H1 (cell line): ENCODE data around the gene ZNF286A. TPM values are rescaled to one million over a fixed set of nuclear protein-coding genes. Genes with fewer than 3 reads are reported as not detected.

ENCODE experiments used
- CTCF ChIA-PET: fragments of 300-600 bp; sonication (Branson Sonifier 250); formaldehyde crosslinking; loops from one replicate; lab custom pipeline; 2021; ENCODE audit not compliant: partially characterized antibody; lab: Charles Lee
- POLR2A ChIA-PET: fragments of 300-600 bp; sonication (Branson Sonifier 250); formaldehyde crosslinking; loops from one replicate; lab custom pipeline; 2021; ENCODE audit warnings: inconsistent platforms; ENCODE audit not compliant: partially characterized antibody; lab: Charles Lee
- DNase-seq, 2 experiments: peaks; one replicate each; pipeline versions ENCODE4 v3.0.0 to v3.0.0-alpha.2; 2010 to 2022; ENCODE audit warnings: low spot score in 2 of 2, low read depth in 1 of 2, mixed read lengths in 1 of 2
- FAIRE-seq: peaks from 2 replicates; lab custom pipeline; 2011; peaks lifted over from hg19 to GRCh38; lab: Jason Lieb, UNC
- H2AFZ ChIP-seq: 2 replicates; pipeline ENCODE4 v1.8.1; 2012; ENCODE audit warnings: low read length, inconsistent platforms
- H2AK5ac ChIP-seq: 2 replicates; pipeline ENCODE4 v1.6.1; 2013; ENCODE audit warnings: low read depth, low read length
- H2BK120ac ChIP-seq: replicated peaks from 2 replicates; pipeline ENCODE3; 2013; ENCODE audit warnings: low read depth, low read length, inconsistent platforms
- H2BK12ac ChIP-seq: 2 replicates; pipeline ENCODE4 v1.6.1; 2013; ENCODE audit warnings: low read depth, low read length
- H2BK15ac ChIP-seq: 2 replicates; pipeline ENCODE4 v1.6.1; 2013; ENCODE audit warnings: low read length
- H2BK20ac ChIP-seq: 2 replicates; pipeline ENCODE4 v1.6.1; 2013; ENCODE audit warnings: low read length
- H2BK5ac ChIP-seq: 2 replicates; pipeline ENCODE4 v1.6.1; 2013; ENCODE audit warnings: low read depth, low read length
- H3K14ac ChIP-seq: 2 replicates; pipeline ENCODE4 v1.6.1; 2013; ENCODE audit warnings: inconsistent platforms; ENCODE audit not compliant: insufficient read length
- H3K18ac ChIP-seq: 2 replicates; pipeline ENCODE4 v1.6.1; 2013; ENCODE audit warnings: low read length; ENCODE audit errors: extremely low read depth
- H3K23ac ChIP-seq: 2 replicates; pipeline ENCODE4 v1.6.1; 2013; ENCODE audit warnings: inconsistent platforms; ENCODE audit not compliant: insufficient read length
- H3K23me2 ChIP-seq: 2 replicates; pipeline ENCODE4 v1.6.1; 2013; ENCODE audit warnings: low read depth, low read length
- H3K27ac ChIP-seq: 2 replicates; pipeline ENCODE4 v1.6.1; 2011; ENCODE audit warnings: low read depth, low read length, inconsistent platforms
- H3K27me3 ChIP-seq, 4 experiments: replicated peaks in 1 of 4; 1 replicate in 1 of 4; 2 replicates in 3 of 4; pipeline versions ENCODE4 v1.6.1 to v1.8.1; 2011 to 2013; ENCODE audit warnings: low read length in 3 of 4, mild to moderate bottlenecking in 3 of 4, inconsistent platforms in 2 of 4, mixed read lengths in 2 of 4, moderate library complexity in 1 of 4; ENCODE audit not compliant: control insufficient read depth in 3 of 4, insufficient read depth in 3 of 4; ENCODE audit errors: extremely low read depth in 1 of 4
- H3K36me3 ChIP-seq, 4 experiments: 2 replicates each; pipeline versions ENCODE4 v1.6.1 to v1.8.1; 2011 to 2013; ENCODE audit warnings: mild to moderate bottlenecking in 4 of 4, low read length in 3 of 4, moderate library complexity in 2 of 4, control low read depth in 1 of 4, inconsistent platforms in 1 of 4; ENCODE audit not compliant: insufficient read depth in 4 of 4, control insufficient read depth in 2 of 4
- H3K4ac ChIP-seq: replicated peaks from 2 replicates; pipeline ENCODE3; 2013; ENCODE audit warnings: low read length, low read depth, mixed read lengths, inconsistent platforms; ENCODE audit not compliant: insufficient read length
- H3K4me1 ChIP-seq, 4 experiments: replicated peaks in 1 of 4; 1 replicate in 1 of 4; 2 replicates in 3 of 4; pipeline versions ENCODE4 v1.6.1 to v1.8.1; 2011 to 2013; ENCODE audit warnings: low read length in 3 of 4, inconsistent platforms in 2 of 4, mixed read lengths in 1 of 4; ENCODE audit not compliant: insufficient read depth in 4 of 4, control insufficient read depth in 3 of 4
- H3K4me2 ChIP-seq, 2 experiments: 2 replicates each; pipeline versions ENCODE4 v1.6.1 to v1.8.1; 2011 to 2013; ENCODE audit warnings: low read depth in 2 of 2, low read length in 2 of 2, control low read depth in 1 of 2, inconsistent platforms in 1 of 2, mild to moderate bottlenecking in 1 of 2; ENCODE audit not compliant: insufficient read depth in 1 of 2
- H3K4me3 ChIP-seq, 4 experiments: fragments of 200-600, 300-600 bp in 1 of 4; sonication (generic), shearing (Covaris generic), sonication (Bioruptor Twin) in 1 of 4; 2 replicates each; pipeline versions ENCODE4 v1.5.1 to v1.8.1; 2011 to 2016; ENCODE audit warnings: low read length in 4 of 4, low read depth in 3 of 4, control low read depth in 2 of 4, inconsistent platforms in 2 of 4, mild to moderate bottlenecking in 2 of 4, mixed read lengths in 1 of 4, moderate library complexity in 1 of 4; ENCODE audit not compliant: insufficient read depth in 2 of 4; ENCODE audit errors: extremely low read depth in 1 of 4
- H3K56ac ChIP-seq: replicated peaks from 2 replicates; pipeline ENCODE3; 2013; ENCODE audit warnings: low read depth, mild to moderate bottlenecking, mixed read lengths, low read length, inconsistent platforms; ENCODE audit not compliant: insufficient read length
- H3K79me1 ChIP-seq: 2 replicates; pipeline ENCODE4 v1.6.1; 2013; ENCODE audit warnings: low read depth, low read length, control low read depth
- H3K79me2 ChIP-seq, 2 experiments: 2 replicates each; pipeline versions ENCODE4 v1.6.1 to v1.8.1; 2012 to 2013; ENCODE audit warnings: low read length in 2 of 2, mild to moderate bottlenecking in 2 of 2, inconsistent platforms in 1 of 2; ENCODE audit not compliant: insufficient read depth in 2 of 2, control insufficient read depth in 1 of 2
- H3K9ac ChIP-seq, 4 experiments: replicated peaks in 1 of 4; 1 replicate in 1 of 4; 2 replicates in 3 of 4; pipeline versions ENCODE4 v1.6.1 to v1.8.1; 2011 to 2013; ENCODE audit warnings: low read depth in 3 of 4, low read length in 3 of 4, control low read depth in 2 of 4, mild to moderate bottlenecking in 2 of 4, moderate library complexity in 2 of 4, inconsistent platforms in 1 of 4; ENCODE audit errors: extremely low read depth in 1 of 4
- H3K9me3 ChIP-seq, 2 experiments: 2 replicates each; pipeline versions ENCODE4 v1.6.1 to v1.8.1; 2012 to 2013; ENCODE audit warnings: mild to moderate bottlenecking in 2 of 2, moderate library complexity in 2 of 2, control low read depth in 1 of 2, inconsistent platforms in 1 of 2, low read depth in 1 of 2, low read length in 1 of 2, mixed read lengths in 1 of 2; ENCODE audit not compliant: insufficient read depth in 2 of 2
- H4K20me1 ChIP-seq, 2 experiments: replicated peaks in 1 of 2; 2 replicates each; pipeline versions ENCODE3 to v1.8.1; 2011 to 2013; ENCODE audit warnings: inconsistent platforms in 2 of 2, low read length in 2 of 2, mild to moderate bottlenecking in 1 of 2; ENCODE audit not compliant: insufficient read depth in 2 of 2, control insufficient read depth in 1 of 2
- H4K5ac ChIP-seq: 2 replicates; pipeline ENCODE4 v1.6.1; 2013; ENCODE audit warnings: low read length, low read depth, mixed read lengths, inconsistent platforms; ENCODE audit not compliant: insufficient read length
- H4K8ac ChIP-seq: 2 replicates; pipeline ENCODE4 v1.8.0; 2013; ENCODE audit warnings: mild to moderate bottlenecking, moderate library complexity, low read length, inconsistent platforms; ENCODE audit not compliant: insufficient read depth; ENCODE audit errors: extremely low read depth
- H4K91ac ChIP-seq: replicated peaks from 2 replicates; pipeline ENCODE3; 2013; ENCODE audit warnings: low read length, mixed read lengths, inconsistent platforms; ENCODE audit not compliant: insufficient read length
- ASH2L ChIP-seq: fragments of 200-600, 300-600 bp; sonication (generic); IDR thresholded peaks from one replicate; pipeline ENCODE4 v1.7.1; 2017; ENCODE audit warnings: low read length
- CBX8 ChIP-seq: fragments of 300-800, 300-1000 bp; sonication (generic); IDR thresholded peaks from 2 replicates; pipeline ENCODE4 v1.7.1; 2016; ENCODE audit warnings: low read depth, low read length, borderline replicate concordance
- CEBPB ChIP-seq: IDR thresholded peaks from 2 replicates; pipeline ENCODE4 v1.6.1; 2012; ENCODE audit warnings: low read depth, low read length
- CHD2 ChIP-seq: IDR thresholded peaks from 2 replicates; pipeline ENCODE4 v1.6.1; 2012; ENCODE audit warnings: low read length, improper control_type of control experiment
- EP300 ChIP-seq, 2 experiments: IDR thresholded peaks; 1 replicate in 1 of 2; 2 replicates in 1 of 2; pipeline ENCODE4 v1.6.1; 2011 to 2012; ENCODE audit warnings: low read depth in 2 of 2, low read length in 2 of 2, mild to moderate bottlenecking in 2 of 2, borderline replicate concordance in 1 of 2, inconsistent platforms in 1 of 2, moderate library complexity in 1 of 2
- POLR2A ChIP-seq, 2 experiments: IDR thresholded peaks; 1 replicate in 1 of 2; 2 replicates in 1 of 2; pipeline ENCODE4 v1.6.1; 2011; ENCODE audit warnings: low read depth in 2 of 2, low read length in 2 of 2, mild to moderate bottlenecking in 2 of 2; ENCODE audit errors: control extremely low read depth in 1 of 2
- POU5F1 ChIP-seq: IDR thresholded peaks from 2 replicates; pipeline ENCODE4 v1.6.1; 2011; ENCODE audit warnings: low read depth, mild to moderate bottlenecking, low read length, moderate library complexity
- SIN3A ChIP-seq, 2 experiments: IDR thresholded peaks in 1 of 2; conservative IDR thresholded peaks in 1 of 2; 2 replicates each; pipeline ENCODE4 v1.6.1; 2011 to 2012; ENCODE audit warnings: low read length in 2 of 2, improper control_type of control experiment in 1 of 2, low read depth in 1 of 2, mild to moderate bottlenecking in 1 of 2
- SIRT6 ChIP-seq: IDR thresholded peaks from one replicate; pipeline ENCODE4 v1.7.1; 2012; ENCODE audit warnings: low read length, inconsistent platforms
- SP1 ChIP-seq: IDR thresholded peaks from 2 replicates; pipeline ENCODE4 v1.6.1; 2011; ENCODE audit warnings: low read depth, low read length
- SP2 ChIP-seq: IDR thresholded peaks from 2 replicates; pipeline ENCODE4 v1.6.1; 2012; ENCODE audit warnings: mild to moderate bottlenecking, low read length, inconsistent platforms
- TAF1 ChIP-seq: IDR thresholded peaks from 2 replicates; pipeline ENCODE4 v1.6.1; 2011; ENCODE audit warnings: mild to moderate bottlenecking, low read depth, low read length
- TBP ChIP-seq: IDR thresholded peaks from 2 replicates; pipeline ENCODE4 v1.6.1; 2011; ENCODE audit warnings: low read depth, low read length, improper control_type of control experiment
- YY1 ChIP-seq: IDR thresholded peaks from 2 replicates; pipeline ENCODE4 v1.6.1; 2011; ENCODE audit warnings: low read depth, mild to moderate bottlenecking, low read length
- WGBS, 2 experiments: shearing (Covaris generic) in 1 of 2; methylation state at CpG; one replicate each; pipeline versions ENCODE4 v1.1.6 to v1.1.7; 2013 to 2015; ENCODE audit warnings: low lambda C conversion rate in 2 of 2, mixed read lengths in 2 of 2, inconsistent platforms in 1 of 2, low coverage in 1 of 2, missing lambda C conversion rate in 1 of 2; ENCODE audit not compliant: insufficient replicate concordance in 2 of 2, insufficient coverage in 1 of 2, insufficient read length in 1 of 2; ENCODE audit errors: extremely low coverage in 1 of 2, missing lambda C conversion rate in 1 of 2; 5-methylcytosine and 5-hydroxymethylcytosine counted together
- polyA plus RNA-seq, 7 experiments: library from polyadenylated mRNA; depleted of rRNA in 3 of 7; stranded (reverse) in 5 of 7; unstranded in 2 of 7; fragments of >200 nt in 5 of 7; fragments of 200-250 nt in 2 of 7; gene quantifications; 1 replicate in 5 of 7; 2 replicates in 1 of 7; 4 replicates in 1 of 7; pipeline versions ENCODE4 v1.2.1 to v1.2.3, GENCODE V29; 2011 to 2013; ENCODE audit warnings: missing spikeins in 2 of 7, mixed read lengths in 2 of 7
- total RNA-seq: library from RNA; stranded (reverse); fragmentation: NEBNext Ultra II Directional; extraction: Animal tissue kit (Norgen Biotek cat#: 25700); gene quantifications from 2 replicates; pipeline ENCODE4 v1.2.1, GENCODE V29; 2021
- TF ChIP-seq, protein P1 (sequence below): IDR thresholded peaks from 2 replicates; pipeline ENCODE4 v1.6.1; 2012; ENCODE audit warnings: low read length, inconsistent platforms

Gene ZNF286A
- total and polyA plus RNA-seq, 2 of the 8 experiments (the other 6 are each of a cell fraction or from before 2014, with no cell fraction given) = 18.2 to 100.0 TPM

DNA sequence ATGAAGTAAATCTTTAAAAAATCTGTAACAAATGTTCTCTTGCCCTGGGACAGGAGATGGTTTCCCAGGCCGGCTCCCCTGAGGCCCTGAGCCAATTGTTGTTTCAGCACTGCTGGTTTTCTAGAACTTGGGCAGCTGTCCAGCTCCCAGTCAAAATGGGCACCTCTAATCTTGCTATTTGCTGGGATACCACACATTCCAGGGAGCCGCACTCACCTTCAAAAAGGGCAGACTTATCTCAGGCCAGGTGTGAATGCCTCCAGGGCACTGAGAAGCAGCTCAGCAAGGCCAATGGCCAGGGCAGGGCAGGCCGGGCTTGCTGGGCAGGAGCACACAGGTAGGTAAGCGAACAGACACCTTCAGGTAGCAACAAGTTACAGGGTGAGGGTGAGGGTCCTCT is 39.9 kb upstream of the ZNF286A start:
- no peak overlapping the region for H3K23ac ChIP-seq
- H2BK12ac ChIP-seq = no peak overlapping the region
- DNase-seq (no peak), FAIRE-seq (no peak)
- no peaks in the 10 kb centered on the region for H3K9me3 ChIP-seq
- H3K79me1 ChIP-seq = no peaks in the 10 kb centered on the region
- H3K27ac ChIP-seq = no peak overlapping the region
- H2AK5ac ChIP-seq = no peak overlapping the region
- no peak overlapping the region for H3K4me3 ChIP-seq
- no peak overlapping the region for H3K14ac ChIP-seq
- ChIA-PET POLR2A (no interaction called here), CTCF (interaction anchor here (0.8 to 2.2 kb wide), 2 partner anchors 8 to 11 kb away, joined by 3 to 8 read pairs; no protein-coding TSS in a partner anchor)
- H2BK15ac ChIP-seq = no peak overlapping the region
- H3K4me2 ChIP-seq = no peak overlapping the region
- peaks cover 0 to 2% (median 0%) of the 10 kb centered on the region in 4 experiments; a peak in 1 of 7 replicates for H3K4me1 ChIP-seq
- peaks cover 0 to 13% (median 8%) of the 10 kb centered on the region in 4 experiments; a peak in 5 of 8 replicates for H3K36me3 ChIP-seq
- no peak overlapping the region for H2BK5ac ChIP-seq
- no peaks in the 10 kb centered on the region for H4K20me1 ChIP-seq
- H4K8ac ChIP-seq = no peak overlapping the region
- no peak overlapping the region for H2AFZ ChIP-seq
- no peaks in the 10 kb centered on the region for H3K79me2 ChIP-seq
- no peak overlapping the region for H3K56ac ChIP-seq
- no peak overlapping the region for H2BK120ac ChIP-seq
- H3K18ac ChIP-seq = no peak overlapping the region
- H3K4ac ChIP-seq = no peak overlapping the region
- no peaks in the 10 kb centered on the region for H3K23me2 ChIP-seq
- H2BK20ac ChIP-seq = no peak overlapping the region
- no peak overlapping the region for H4K91ac ChIP-seq
- no peaks in the 10 kb centered on the region for H3K27me3 ChIP-seq
- 87% methylated on average over 4 of the region's 4 CpGs; no CpG with 5 or more reads in 1 of the 2 experiments for WGBS, 2 experiments
- no peak overlapping the region for H4K5ac ChIP-seq
- H3K9ac ChIP-seq = no peak overlapping the region
- TF ChIP-seq SIRT6 = no peak
- TF ChIP-seq CHD2 = no peak
- no peak for TF ChIP-seq SIN3A (conservative IDR thresholded peaks at IDR 0.05 in 1 of 2, IDR thresholded peaks at IDR 0.05 in 1 of 2; ENCODE audit: low read depth in 1 of 2, low read length in 2 of 2)
- TF ChIP-seq, protein P1, sequence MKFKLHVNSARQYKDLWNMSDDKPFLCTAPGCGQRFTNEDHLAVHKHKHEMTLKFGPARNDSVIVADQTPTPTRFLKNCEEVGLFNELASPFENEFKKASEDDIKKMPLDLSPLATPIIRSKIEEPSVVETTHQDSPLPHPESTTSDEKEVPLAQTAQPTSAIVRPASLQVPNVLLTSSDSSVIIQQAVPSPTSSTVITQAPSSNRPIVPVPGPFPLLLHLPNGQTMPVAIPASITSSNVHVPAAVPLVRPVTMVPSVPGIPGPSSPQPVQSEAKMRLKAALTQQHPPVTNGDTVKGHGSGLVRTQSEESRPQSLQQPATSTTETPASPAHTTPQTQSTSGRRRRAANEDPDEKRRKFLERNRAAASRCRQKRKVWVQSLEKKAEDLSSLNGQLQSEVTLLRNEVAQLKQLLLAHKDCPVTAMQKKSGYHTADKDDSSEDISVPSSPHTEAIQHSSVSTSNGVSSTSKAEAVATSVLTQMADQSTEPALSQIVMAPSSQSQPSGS = no peak
- TF ChIP-seq POLR2A (IDR thresholded peaks at IDR 0.05; ENCODE audit: control extremely low read depth in 1 of 2, low read depth in 2 of 2, low read length in 2 of 2) = no peak
- TF ChIP-seq TBP = no peak
- no peak for TF ChIP-seq TAF1
- TF ChIP-seq CEBPB = no peak
- no peak for TF ChIP-seq SP2
- TF ChIP-seq EP300 (IDR thresholded peaks at IDR 0.05; ENCODE audit: borderline replicate concordance in 1 of 2, low read depth in 2 of 2, low read length in 2 of 2) = no peak
- TF ChIP-seq CBX8 = no peak
- TF ChIP-seq POU5F1 = no peak
- TF ChIP-seq YY1 = no peak
- no peak for TF ChIP-seq SP1
- no peak for TF ChIP-seq ASH2L
